Uterus (tissue), 4 donors: ENCODE results near the gene ZNF106. TPM values are rescaled to one million over a fixed set of nuclear protein-coding genes. Genes with fewer than 3 reads are reported as not detected.

Experiments used
- DNase-seq, 2 donors: peaks; one replicate each; pipeline ENCODE4 v3.0.0-alpha.2; 2019 to 2020
- H3K27ac ChIP-seq, 2 donors: fragments of 200-600 bp; sonication (generic); 1 replicate in 1 of 2; 2 replicates in 1 of 2; pipeline ENCODE4 v1.5.1; 2016 to 2018
- H3K27me3 ChIP-seq, 2 donors: fragments of 200-600 bp; sonication (generic); one replicate each; pipeline ENCODE4 v1.5.1; 2018 to 2019; ENCODE audit warnings: control low read depth in 1 of 2
- H3K36me3 ChIP-seq, 2 donors: fragments of 200-600 bp; sonication (generic); one replicate each; pipeline ENCODE4 v1.5.1; 2019; ENCODE audit warnings: control low read depth in 1 of 2
- H3K4me1 ChIP-seq, 2 donors: fragments of 200-600 bp; sonication (generic); one replicate each; pipeline ENCODE4 v1.5.1; 2018 to 2019; ENCODE audit warnings: control low read depth in 1 of 2
- H3K4me3 ChIP-seq, 2 donors: fragments of 200-600 bp; sonication (generic); 1 replicate in 1 of 2; 2 replicates in 1 of 2; pipeline ENCODE4 v1.5.1; 2018 to 2019; ENCODE audit warnings: mild to moderate bottlenecking in 1 of 2
- H3K9me3 ChIP-seq, 2 donors: fragments of 200-600 bp; sonication (generic); one replicate each; pipeline ENCODE4 v1.5.1; 2019; ENCODE audit warnings: control low read depth in 1 of 2
- CTCF ChIP-seq, 4 experiments: fragments of 200-600 bp in 2 of 4; fragments of 450-650 bp in 2 of 4; sonication (generic) in 2 of 4; IDR thresholded peaks; one replicate each; pipeline ENCODE4 v1.5.1; 2016 to 2019; ENCODE audit warnings: antibody characterized with exemption in 4 of 4, mild to moderate bottlenecking in 2 of 4, moderate library complexity in 1 of 4
- POLR2A ChIP-seq, 2 donors: fragments of 450-650 bp; IDR thresholded peaks; one replicate each; pipeline ENCODE4 v1.6.1; 2016; ENCODE audit warnings: antibody characterized with exemption in 2 of 2, mild to moderate bottlenecking in 1 of 2, moderate library complexity in 1 of 2
- intact Hi-C: fragments of 100-400 bp; cut with DNase I; formaldehyde crosslinking; loops from one replicate; pipeline ENCODE4 v1.15.1; 2023; ENCODE audit warnings: low total_unique reads
- total RNA-seq, 4 donors: library from RNA; depleted of rRNA in 3 of 4; stranded (reverse); fragments of >200 nt in 3 of 4; gene quantifications; one replicate each; pipeline versions ENCODE4 v1.1.0 to v1.2.4, GENCODE V29; 2014 to 2023
- donor health status: DM: yes; HTN: yes; CAD: no.

The ZNF106 gene
- total RNA-seq, 4 donors from 2014 or later: 56.6 to 95.0 (median 72.0) TPM

GRCh38 chr15:42482701-42483100 lies 8.2 kb downstream of the ZNF106 start:
- H3K4me1 ChIP-seq: no peaks in the 10 kb centered on the region
- TF ChIP-seq POLR2A (IDR thresholded peaks at IDR 0.05) (no peak), CTCF (IDR thresholded peaks at IDR 0.05) (no peak)
- DNase-seq: no peak
- intact Hi-C loops: no loop called here
- no peaks in the 10 kb centered on the region for H3K27me3 ChIP-seq
- no peaks in the 10 kb centered on the region for H3K36me3 ChIP-seq
- H3K4me3 ChIP-seq: no peak overlapping the region
- H3K9me3 ChIP-seq: no peaks in the 10 kb centered on the region
- no peak overlapping the region for H3K27ac ChIP-seq

- Histone ChIP-seq H3K4me1 (no peaks in the 10 kb centered on the region), H3K9me3 (no peaks in the 10 kb centered on the region), H3K27ac (peak overlapping the region in 1 of 2 donors; percentile 28), H3K4me3 (no peak overlapping the region), H3K27me3 (no peaks in the 10 kb centered on the region), H3K36me3 (no peaks in the 10 kb centered on the region)
- TF ChIP-seq CTCF (IDR thresholded peaks at IDR 0.05) (no peak), POLR2A (IDR thresholded peaks at IDR 0.05) (no peak)
- no peak for DNase-seq
- intact Hi-C loops: no loop called here
Observed at GRCh38 chr15:42474827-42475226, 16.1 kb downstream of the ZNF106 start.

GRCh38 chr15:42471002-42471401 lies 19.9 kb downstream of the ZNF106 start:
- intact Hi-C loops: no loop called here
- H3K27me3 ChIP-seq: no peaks in the 10 kb centered on the region
- H3K27ac ChIP-seq: peak overlapping the region; percentile 51 to 65
- DNase-seq: no peak
- H3K4me3 ChIP-seq: no peak overlapping the region
- TF ChIP-seq POLR2A (IDR thresholded peaks at IDR 0.05) (no peak), CTCF (IDR thresholded peaks at IDR 0.05) (no peak)
- H3K4me1 ChIP-seq: no peaks in the 10 kb centered on the region
- no peaks in the 10 kb centered on the region for H3K9me3 ChIP-seq
- H3K36me3 ChIP-seq: no peaks in the 10 kb centered on the region

- no peak overlapping the region for H3K27ac ChIP-seq
- no peak for DNase-seq
Observed at GRCh38 chr15:42465520-42466259, 25.3 kb downstream of the ZNF106 start.

More at GRCh38 chr15:42465520-42466259, 25.3 kb downstream of the ZNF106 start:
- Histone ChIP-seq H3K9me3 (no peaks in the 10 kb centered on the region), H3K4me3 (no peak overlapping the region), H3K36me3 (no peaks in the 10 kb centered on the region), H3K27me3 (no peaks in the 10 kb centered on the region), H3K4me1 (no peaks in the 10 kb centered on the region)
- intact Hi-C loops: no loop called here
- TF ChIP-seq CTCF (IDR thresholded peaks at IDR 0.05) (no peak), POLR2A (IDR thresholded peaks at IDR 0.05) (no peak)
